ENCODE data around the gene TANGO2. TPM values are rescaled to one million over a fixed set of nuclear protein-coding genes. Genes with fewer than 3 reads are reported as not detected.

Gene TANGO2
- total and polyA plus RNA-seq, 9 donors, result 11.0 to 17.5 (median 13.3) TPM

DNA sequence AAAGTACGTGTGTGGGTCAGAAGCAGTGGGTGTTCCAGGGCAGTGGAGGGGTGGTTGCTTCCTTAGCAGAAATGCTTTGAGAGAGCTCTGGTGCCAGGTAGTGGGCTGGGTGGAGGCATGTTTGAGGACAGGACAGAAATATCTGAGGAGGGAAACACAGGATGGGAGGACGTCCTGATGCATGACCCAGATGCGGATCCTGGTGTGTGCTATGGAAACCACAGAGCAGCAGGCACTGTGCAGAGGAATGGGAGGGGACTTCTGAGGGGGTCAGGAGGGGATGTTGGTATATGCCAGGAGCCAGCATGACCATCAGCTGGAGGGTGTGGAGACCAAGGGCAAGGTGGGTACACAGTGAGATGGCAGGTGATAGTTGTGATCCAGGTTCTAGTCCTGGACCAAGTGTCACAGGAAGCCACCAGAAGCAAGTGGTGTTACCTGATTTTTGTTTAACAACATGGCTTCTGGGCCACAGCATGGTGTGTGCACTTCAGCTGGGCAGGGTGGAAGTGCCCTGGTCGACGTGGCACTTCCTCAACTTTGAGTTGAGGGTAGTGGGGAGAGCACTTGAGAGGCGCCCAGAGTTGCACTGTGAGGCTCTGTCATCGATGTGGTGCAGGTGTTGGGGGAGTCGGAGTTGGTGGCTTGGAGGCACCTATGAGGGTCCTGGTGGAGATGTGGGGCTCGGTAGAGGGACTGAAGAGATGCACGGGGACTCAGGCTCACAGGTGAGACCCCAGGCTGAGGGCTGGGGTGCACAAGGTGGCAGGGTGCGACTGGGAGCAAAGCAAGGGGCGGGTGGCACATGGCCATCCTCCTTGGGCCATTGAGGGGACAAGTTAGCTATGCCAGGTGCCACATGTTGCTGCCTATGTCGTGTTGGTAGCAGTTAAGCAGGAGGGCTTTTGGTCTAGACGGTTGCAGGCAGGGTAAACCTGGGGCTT, 66.7 kb downstream of the TANGO2 start:
- Histone ChIP-seq H3K27ac (no peak overlapping the region), H3K27me3 (no peaks in the 10 kb centered on the region), H3K4me3 (no peak overlapping the region), H3K36me3 (peaks cover 2% of the 10 kb centered on the region), H3K4me1 (ENCODE audit: insufficient read depth) (peaks cover 14% of the 10 kb centered on the region), H3K9me3 (no peaks in the 10 kb centered on the region)
- no peak for DNase-seq
- intact Hi-C loops (cut with DNase I), result no loop called here
- 87 to 90% (median 88%) methylated on average over 14 of the region's 14 CpGs for WGBS, 3 donors
- TF ChIP-seq, protein P1, sequence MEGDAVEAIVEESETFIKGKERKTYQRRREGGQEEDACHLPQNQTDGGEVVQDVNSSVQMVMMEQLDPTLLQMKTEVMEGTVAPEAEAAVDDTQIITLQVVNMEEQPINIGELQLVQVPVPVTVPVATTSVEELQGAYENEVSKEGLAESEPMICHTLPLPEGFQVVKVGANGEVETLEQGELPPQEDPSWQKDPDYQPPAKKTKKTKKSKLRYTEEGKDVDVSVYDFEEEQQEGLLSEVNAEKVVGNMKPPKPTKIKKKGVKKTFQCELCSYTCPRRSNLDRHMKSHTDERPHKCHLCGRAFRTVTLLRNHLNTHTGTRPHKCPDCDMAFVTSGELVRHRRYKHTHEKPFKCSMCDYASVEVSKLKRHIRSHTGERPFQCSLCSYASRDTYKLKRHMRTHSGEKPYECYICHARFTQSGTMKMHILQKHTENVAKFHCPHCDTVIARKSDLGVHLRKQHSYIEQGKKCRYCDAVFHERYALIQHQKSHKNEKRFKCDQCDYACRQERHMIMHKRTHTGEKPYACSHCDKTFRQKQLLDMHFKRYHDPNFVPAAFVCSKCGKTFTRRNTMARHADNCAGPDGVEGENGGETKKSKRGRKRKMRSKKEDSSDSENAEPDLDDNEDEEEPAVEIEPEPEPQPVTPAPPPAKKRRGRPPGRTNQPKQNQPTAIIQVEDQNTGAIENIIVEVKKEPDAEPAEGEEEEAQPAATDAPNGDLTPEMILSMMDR (IDR thresholded peaks at IDR 0.05), result no peak
- no peak for TF ChIP-seq EP300 (IDR thresholded peaks at IDR 0.05)
- TF ChIP-seq POLR2A (IDR thresholded peaks at IDR 0.05), result no peak

DNA sequence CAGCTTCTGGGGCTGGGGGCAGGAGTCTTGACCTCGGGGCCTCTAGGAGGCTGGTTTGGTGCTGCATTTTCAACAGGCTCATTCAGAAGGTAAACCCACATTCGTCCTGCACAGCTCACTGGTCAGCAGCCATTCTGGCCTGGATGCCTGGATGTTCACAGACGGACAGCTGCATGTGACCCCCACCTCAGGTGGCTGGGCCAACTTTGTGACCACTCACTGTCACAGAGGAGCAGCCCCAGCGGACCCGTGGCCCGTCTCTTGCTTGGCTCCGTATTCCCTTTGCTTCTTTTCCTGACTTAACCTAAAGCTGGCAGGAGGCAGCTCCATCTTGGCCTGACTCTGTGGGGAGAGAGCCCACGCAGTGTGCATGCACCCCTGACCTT, 67.3 kb downstream of the TANGO2 start:
- Histone ChIP-seq H3K27me3 (no peaks in the 10 kb centered on the region), H3K9me3 (no peaks in the 10 kb centered on the region), H3K4me1 (ENCODE audit: insufficient read depth) (peaks cover 9% of the 10 kb centered on the region), H3K36me3 (peaks cover 2% of the 10 kb centered on the region), H3K27ac (no peak overlapping the region), H3K4me3 (no peak overlapping the region)
- TF ChIP-seq, protein P1 (IDR thresholded peaks at IDR 0.05), result no peak
- no peak for TF ChIP-seq EP300 (IDR thresholded peaks at IDR 0.05)
- TF ChIP-seq POLR2A (IDR thresholded peaks at IDR 0.05), result no peak
- no peak for DNase-seq
- intact Hi-C loops (cut with DNase I), result no loop called here
- 80 to 89% (median 85%) methylated on average over 8 of the region's 8 CpGs for WGBS, 3 donors

DNA sequence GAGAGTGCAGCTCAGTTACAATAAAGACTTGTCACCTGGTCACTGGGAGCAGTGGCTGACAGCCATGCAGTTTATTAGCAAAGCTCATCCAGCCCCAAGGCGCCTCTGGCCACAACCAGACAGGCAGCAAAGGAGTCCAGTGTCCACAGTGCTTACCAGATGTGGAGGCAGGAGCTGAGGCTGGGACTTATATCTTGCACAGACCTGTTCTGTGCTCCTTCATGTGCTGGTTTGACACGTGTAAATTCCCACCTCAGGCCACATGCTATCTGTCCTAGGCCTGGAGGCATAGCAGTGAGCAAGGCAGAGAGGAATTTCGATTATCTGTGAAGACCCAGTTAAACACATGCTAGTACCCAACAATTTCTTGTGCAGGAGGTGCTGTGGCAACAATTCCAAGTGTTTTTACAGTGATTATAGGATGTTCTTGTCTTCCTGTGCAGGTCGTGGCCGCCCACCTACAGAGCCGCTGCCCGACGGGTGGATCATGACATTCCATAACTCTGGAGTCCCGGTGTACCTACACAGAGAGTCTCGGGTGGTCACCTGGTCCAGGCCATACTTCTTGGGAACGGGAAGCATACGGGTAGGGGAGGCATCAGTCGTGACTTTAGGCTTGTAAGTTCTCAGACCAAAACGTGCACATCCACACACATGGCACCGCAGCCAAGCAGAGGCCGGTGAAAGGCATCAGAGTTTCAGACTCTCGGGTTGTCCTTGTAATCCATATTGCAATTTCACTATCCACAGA, 68.5 kb downstream of the TANGO2 start:
- no peak overlapping the region for H3K27ac ChIP-seq
- TF ChIP-seq POLR2A (IDR thresholded peaks at IDR 0.05), result no peak
- H3K9me3 ChIP-seq, result no peaks in the 10 kb centered on the region
- H3K4me3 ChIP-seq, result no peak overlapping the region
- no peak for DNase-seq
- H3K27me3 ChIP-seq, result no peaks in the 10 kb centered on the region
- intact Hi-C loops (cut with DNase I), result no loop called here
- H3K36me3 ChIP-seq, result peaks cover 2% of the 10 kb centered on the region
- H3K4me1 ChIP-seq (ENCODE audit: insufficient read depth), result peaks cover 7% of the 10 kb centered on the region
- 88 to 89% (median 88%) methylated on average over 17 of the region's 17 CpGs for WGBS, 3 donors

DNA sequence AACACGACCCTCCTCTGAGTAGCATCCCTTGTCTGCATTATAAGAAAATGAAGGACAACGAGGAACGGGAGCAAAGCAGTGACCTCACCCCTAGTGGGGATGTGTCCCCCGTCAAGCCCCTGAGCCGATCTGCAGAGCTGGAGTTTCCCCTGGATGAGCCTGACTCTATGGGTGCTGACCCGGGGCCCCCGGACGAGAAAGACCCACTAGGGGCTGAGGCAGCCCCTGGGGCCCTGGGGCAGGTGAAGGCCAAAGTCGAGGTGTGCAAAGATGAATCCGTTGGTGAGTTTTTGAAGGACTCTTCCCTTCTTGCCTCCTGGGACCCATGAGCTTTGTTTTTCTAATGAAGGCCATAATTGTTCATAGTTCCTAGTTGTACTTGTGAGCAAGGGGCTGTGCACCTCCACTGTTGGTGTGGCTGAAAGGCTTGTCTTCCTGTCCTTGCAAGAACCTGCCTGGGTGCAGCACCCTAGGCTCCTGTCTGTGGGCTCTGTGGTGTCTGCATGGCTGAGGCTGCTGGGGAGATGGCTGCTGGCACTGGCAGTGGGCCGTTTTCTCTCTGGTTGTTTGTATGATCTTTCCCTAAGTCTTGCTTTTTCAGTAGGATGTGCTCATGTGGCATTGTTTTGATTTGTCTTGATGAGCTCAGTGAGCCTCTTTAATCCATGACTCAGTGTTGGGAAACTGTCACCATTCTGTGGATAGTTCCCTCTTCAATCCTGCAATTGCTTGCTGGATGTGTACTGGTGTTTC, 69.2 kb downstream of the TANGO2 start:
- H3K36me3 ChIP-seq, result peaks cover 2% of the 10 kb centered on the region
- WGBS, 3 donors, result 88 to 92% (median 89%) methylated on average over 11 of the region's 11 CpGs
- no peaks in the 10 kb centered on the region for H3K9me3 ChIP-seq
- intact Hi-C loops (cut with DNase I), result loop anchor here in 1 of 4 donors (10.0 kb wide), 1 partner anchor 65 kb away; the partner anchor contains the start of gene TANGO2
- no peaks in the 10 kb centered on the region for H3K4me1 ChIP-seq (ENCODE audit: insufficient read depth)
- H3K27me3 ChIP-seq, result no peaks in the 10 kb centered on the region
- H3K4me3 ChIP-seq, result no peak overlapping the region
- DNase-seq, result no peak
- H3K27ac ChIP-seq, result no peak overlapping the region
- no peak for TF ChIP-seq EP300 (IDR thresholded peaks at IDR 0.05)
- TF ChIP-seq, protein P1 (IDR thresholded peaks at IDR 0.05), result no peak
- no peak for TF ChIP-seq POLR2A (IDR thresholded peaks at IDR 0.05)
